Upper lobe of left lung (tissue), 6 donors: ENCODE results near the gene LCE1E. TPM values are rescaled to one million over a fixed set of nuclear protein-coding genes. Genes with fewer than 3 reads are reported as not detected.

ENCODE experiments used
- ATAC-seq, 2 donors: fragments of 200-7000 bp; cut with Tn5 transposase; one replicate each; pipeline ENCODE4 v1.9.1; 2022; ENCODE audit warnings: mild to moderate bottlenecking in 2 of 2, moderate library complexity in 2 of 2; ENCODE audit not compliant: low FRiP score in 2 of 2
- DNase-seq, 2 donors: peaks; one replicate each; pipeline ENCODE4 v3.0.0-alpha.2; 2019 to 2020
- H3K27ac ChIP-seq, 4 donors: fragments of 200-600 bp; sonication (generic); one replicate each; pipeline ENCODE4 v1.5.1; 2016 to 2019
- H3K27me3 ChIP-seq, 4 donors: fragments of 200-600 bp; sonication (generic); one replicate each; pipeline ENCODE4 v1.5.1; 2017 to 2019
- H3K36me3 ChIP-seq, 4 donors: fragments of 200-600 bp; sonication (generic); one replicate each; pipeline ENCODE4 v1.5.1; 2016 to 2019
- H3K4me1 ChIP-seq, 4 donors: fragments of 200-600 bp; sonication (generic); one replicate each; pipeline ENCODE4 v1.5.1; 2018 to 2019
- H3K4me3 ChIP-seq, 4 donors: fragments of 200-600 bp; sonication (generic); one replicate each; pipeline ENCODE4 v1.5.1; 2017 to 2019; ENCODE audit warnings: mild to moderate bottlenecking in 2 of 4, moderate library complexity in 1 of 4
- H3K9me3 ChIP-seq, 4 donors: fragments of 200-600 bp; sonication (generic); one replicate each; pipeline ENCODE4 v1.5.1; 2018 to 2019
- EP300 ChIP-seq, 4 donors: sonication (generic); formaldehyde crosslinking; IDR thresholded peaks; one replicate each; pipeline ENCODE4 v1.5.1; 2017; ENCODE audit warnings: antibody characterized with exemption in 4 of 4, control low read depth in 2 of 4
- POLR2A ChIP-seq, 4 donors: fragments of 450-650 bp; IDR thresholded peaks; one replicate each; pipeline ENCODE4 v1.5.1; 2016 to 2017; ENCODE audit warnings: antibody characterized with exemption in 4 of 4, mild to moderate bottlenecking in 2 of 4
- POLR2AphosphoS5 ChIP-seq, 2 donors: sonication (generic); formaldehyde crosslinking; IDR thresholded peaks; one replicate each; pipeline ENCODE4 v1.5.1; 2017; ENCODE audit warnings: antibody characterized with exemption in 2 of 2
- WGBS, 2 donors: methylation state at CpG; one replicate each; pipeline ENCODE4 v1.1.5; 2017 to 2018; 5-methylcytosine and 5-hydroxymethylcytosine counted together
- total RNA-seq, 6 donors: library from RNA; depleted of rRNA in 4 of 6; stranded (reverse); fragments of >200 nt in 4 of 6; gene quantifications; one replicate each; pipeline versions ENCODE4 v1.1.0 to v1.2.1, GENCODE V29; 2016 to 2021
- TF ChIP-seq, protein P1 (sequence below), 6 experiments: fragments of 450-650 bp in 4 of 6; fragments of 200-600 bp in 2 of 6; sonication (generic) in 2 of 6; IDR thresholded peaks; one replicate each; pipeline ENCODE4 v1.5.1; 2016 to 2019; ENCODE audit warnings: antibody characterized with exemption in 6 of 6
- donor health status: DM: no; HTN: no; CAD: no; lungs with moderate emphysema.
- donor health status: DM: no; HTN: yes; CAD: no; lungs with severe emphysema.

The LCE1E gene
- total RNA-seq, 6 donors from 2014 or later = not detected

DNA sequence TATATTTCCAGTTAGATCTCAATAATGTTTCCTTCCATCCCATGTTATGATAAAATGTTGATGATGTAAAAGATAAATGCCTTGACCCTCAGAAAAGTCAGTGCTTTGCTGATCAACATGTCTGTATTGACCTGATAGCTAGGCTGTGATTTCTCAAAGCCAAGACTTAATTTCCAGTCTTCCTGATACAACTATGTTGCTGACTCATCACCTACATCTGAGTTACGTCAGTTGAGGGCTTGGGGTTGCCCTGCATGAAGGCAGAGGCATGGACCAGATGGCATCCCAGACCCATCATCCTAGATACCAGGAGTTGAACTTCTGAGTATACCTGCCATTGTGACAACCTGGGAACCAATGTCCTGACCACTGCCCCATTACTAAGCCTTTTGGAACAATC lies 15.3 kb downstream of the LCE1E start:
- DNase-seq = no peak
- Histone ChIP-seq H3K4me1 (no peaks in the 10 kb centered on the region), H3K9me3 (no peaks in the 10 kb centered on the region), H3K27me3 (no peaks in the 10 kb centered on the region), H3K4me3 (no peak overlapping the region), H3K27ac (no peak overlapping the region), H3K36me3 (no peaks in the 10 kb centered on the region)
- ATAC-seq = no peak
- TF ChIP-seq, protein P1, sequence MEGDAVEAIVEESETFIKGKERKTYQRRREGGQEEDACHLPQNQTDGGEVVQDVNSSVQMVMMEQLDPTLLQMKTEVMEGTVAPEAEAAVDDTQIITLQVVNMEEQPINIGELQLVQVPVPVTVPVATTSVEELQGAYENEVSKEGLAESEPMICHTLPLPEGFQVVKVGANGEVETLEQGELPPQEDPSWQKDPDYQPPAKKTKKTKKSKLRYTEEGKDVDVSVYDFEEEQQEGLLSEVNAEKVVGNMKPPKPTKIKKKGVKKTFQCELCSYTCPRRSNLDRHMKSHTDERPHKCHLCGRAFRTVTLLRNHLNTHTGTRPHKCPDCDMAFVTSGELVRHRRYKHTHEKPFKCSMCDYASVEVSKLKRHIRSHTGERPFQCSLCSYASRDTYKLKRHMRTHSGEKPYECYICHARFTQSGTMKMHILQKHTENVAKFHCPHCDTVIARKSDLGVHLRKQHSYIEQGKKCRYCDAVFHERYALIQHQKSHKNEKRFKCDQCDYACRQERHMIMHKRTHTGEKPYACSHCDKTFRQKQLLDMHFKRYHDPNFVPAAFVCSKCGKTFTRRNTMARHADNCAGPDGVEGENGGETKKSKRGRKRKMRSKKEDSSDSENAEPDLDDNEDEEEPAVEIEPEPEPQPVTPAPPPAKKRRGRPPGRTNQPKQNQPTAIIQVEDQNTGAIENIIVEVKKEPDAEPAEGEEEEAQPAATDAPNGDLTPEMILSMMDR (IDR thresholded peaks at IDR 0.05) = no peak
- TF ChIP-seq EP300 (IDR thresholded peaks at IDR 0.05) (no peak), POLR2AphosphoS5 (IDR thresholded peaks at IDR 0.05) (no peak), POLR2A (IDR thresholded peaks at IDR 0.05) (no peak)
- 33 to 75% methylated on average over 1 of the region's 1 CpG for WGBS, 2 donors

DNA sequence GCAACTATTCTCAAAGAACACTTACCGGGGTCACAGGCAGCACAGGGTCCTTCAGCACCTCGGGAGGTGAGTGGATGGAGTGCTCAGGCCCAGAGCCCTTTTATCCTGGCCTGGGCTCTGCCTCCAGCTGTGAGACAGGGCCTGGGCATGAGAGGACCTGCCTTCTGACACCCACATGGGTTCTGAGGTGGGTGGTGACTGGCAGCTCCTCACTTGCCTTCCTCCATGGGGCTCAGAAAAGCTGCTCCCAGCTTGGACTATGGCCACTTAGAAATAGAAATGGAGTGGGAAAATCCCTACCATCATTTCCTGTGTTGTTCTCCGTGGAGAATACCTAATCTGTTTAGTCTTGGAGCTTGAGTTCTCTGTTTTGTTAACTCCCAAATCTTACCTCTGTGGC lies 20.5 kb downstream of the LCE1E start, which contains the start of gene LCE1C:
LCE1C (minus strand) TSS at position 76 of the 400 bp plus-strand sequence. CDS start 1,173 bp downstream, outside the sequence.
- 26 to 67% methylated on average over 3 of the region's 3 CpGs for WGBS, 2 donors
- no peak for DNase-seq
- ATAC-seq = peak in 1 of 2 donors; percentile 15
- Histone ChIP-seq H3K4me3 (no peak within 1 kb of the TSS), H3K4me1 (no peaks in the 10 kb centered on the region), H3K36me3 (no peaks in the 10 kb centered on the region), H3K9me3 (peaks cover 0 to 3% (median 0%) of the 10 kb centered on the region in 4 donors), H3K27me3 (no peaks in the 10 kb centered on the region), H3K27ac (no peak within 1 kb of the TSS)
- TF ChIP-seq POLR2A (IDR thresholded peaks at IDR 0.05) (no peak), POLR2AphosphoS5 (IDR thresholded peaks at IDR 0.05) (no peak), EP300 (IDR thresholded peaks at IDR 0.05) (no peak)
- TF ChIP-seq, protein P1 (IDR thresholded peaks at IDR 0.05) = no peak

DNA sequence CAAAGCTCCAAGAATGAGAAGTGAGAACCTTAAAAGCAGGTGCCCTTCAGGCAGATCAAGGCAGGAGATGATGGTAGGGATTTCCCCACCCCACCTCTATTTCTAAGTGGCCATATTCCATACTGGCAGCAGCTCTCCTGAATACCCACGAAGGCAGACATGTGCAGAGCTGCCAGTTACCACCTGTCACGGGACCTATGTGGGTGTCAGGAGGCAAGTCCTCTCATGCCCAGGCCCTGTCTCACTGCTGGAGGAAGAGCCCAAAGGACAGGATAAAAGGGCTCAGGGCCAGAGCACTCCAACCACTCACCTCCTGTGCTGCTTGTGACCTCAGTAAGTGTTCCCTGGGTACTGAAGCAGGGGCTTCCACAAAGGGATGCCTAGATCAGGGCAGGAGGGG lies 25.0 kb downstream of the LCE1E start:
- H3K27ac ChIP-seq = no peak overlapping the region
- H3K4me1 ChIP-seq = no peaks in the 10 kb centered on the region
- no peak overlapping the region for H3K4me3 ChIP-seq
- no peaks in the 10 kb centered on the region for H3K36me3 ChIP-seq
- WGBS, 2 donors = 76 to 78% methylated on average over 2 of the region's 2 CpGs
- no peaks in the 10 kb centered on the region for H3K27me3 ChIP-seq
- DNase-seq (no peak), ATAC-seq (no peak)
- H3K9me3 ChIP-seq = peaks cover 0 to 3% (median 0%) of the 10 kb centered on the region in 4 donors
- TF ChIP-seq, protein P1 (IDR thresholded peaks at IDR 0.05) = no peak
- TF ChIP-seq POLR2A (IDR thresholded peaks at IDR 0.05) (no peak), POLR2AphosphoS5 (IDR thresholded peaks at IDR 0.05) (no peak), EP300 (IDR thresholded peaks at IDR 0.05) (no peak)

DNA sequence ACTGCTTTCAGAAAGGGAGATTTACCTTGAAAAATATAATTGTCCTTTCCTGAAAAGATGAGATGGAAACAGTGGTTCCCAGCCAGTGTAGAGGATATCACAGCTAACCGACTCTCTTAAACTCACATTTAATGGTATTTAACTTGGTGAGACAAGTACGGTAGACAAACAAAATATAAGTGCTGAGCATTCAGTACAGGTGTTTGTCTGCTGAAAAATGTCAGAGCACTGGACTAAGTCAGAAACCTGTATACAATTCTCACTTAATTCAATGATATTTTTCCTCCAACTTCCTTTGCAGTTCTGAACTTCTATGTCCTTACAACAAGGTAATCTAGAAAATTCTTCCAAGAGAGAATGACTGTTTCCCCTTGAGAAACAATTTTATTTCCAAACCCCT lies 25.6 kb downstream of the LCE1E start, which contains the start of gene LCE1B:
LCE1B (plus strand) TSS at position 301 of the 400 bp plus-strand sequence. CDS start 476 bp downstream, outside the sequence.
- WGBS, 2 donors = 82 to 83% methylated on average over 2 of the region's 2 CpGs
- DNase-seq (no peak), ATAC-seq (no peak)
- Histone ChIP-seq H3K36me3 (no peaks in the 10 kb centered on the region), H3K27me3 (no peaks in the 10 kb centered on the region), H3K4me1 (no peaks in the 10 kb centered on the region), H3K9me3 (peaks cover 0 to 3% (median 0%) of the 10 kb centered on the region in 4 donors), H3K27ac (no peak within 1 kb of the TSS), H3K4me3 (no peak within 1 kb of the TSS)
- TF ChIP-seq POLR2A (IDR thresholded peaks at IDR 0.05) = no peak
- no peak for TF ChIP-seq POLR2AphosphoS5 (IDR thresholded peaks at IDR 0.05)
- TF ChIP-seq, protein P1 (IDR thresholded peaks at IDR 0.05) = no peak

DNA sequence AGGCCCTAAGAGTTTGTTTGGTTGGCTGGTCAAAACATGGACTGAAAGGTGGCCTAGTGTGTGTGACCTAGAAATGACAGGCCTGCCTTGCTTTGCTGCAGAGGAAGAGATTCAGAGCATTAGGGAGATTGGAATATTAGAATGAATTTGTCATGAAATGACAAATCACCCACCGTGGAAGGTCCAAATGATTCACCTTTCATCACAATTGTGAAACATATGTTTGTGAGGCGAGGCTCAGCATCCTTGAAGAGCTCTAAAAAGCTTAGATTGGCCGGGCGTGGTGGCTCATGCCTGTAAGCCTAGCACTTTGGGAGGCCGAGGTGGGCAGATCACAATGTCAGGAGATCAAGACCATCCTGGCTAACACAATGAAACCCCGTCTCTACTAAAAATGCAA lies 31.3 kb downstream of the LCE1E start:
- 82 to 86% methylated on average over 6 of the region's 6 CpGs for WGBS, 2 donors
- H3K27me3 ChIP-seq = no peaks in the 10 kb centered on the region
- TF ChIP-seq POLR2A (IDR thresholded peaks at IDR 0.05) (no peak), POLR2AphosphoS5 (IDR thresholded peaks at IDR 0.05) (no peak), EP300 (IDR thresholded peaks at IDR 0.05) (no peak)
- TF ChIP-seq, protein P1 (IDR thresholded peaks at IDR 0.05) = no peak
- DNase-seq = no peak
- no peaks in the 10 kb centered on the region for H3K4me1 ChIP-seq
- no peaks in the 10 kb centered on the region for H3K9me3 ChIP-seq
- H3K36me3 ChIP-seq = no peaks in the 10 kb centered on the region
- no peak overlapping the region for H3K4me3 ChIP-seq
- no peak overlapping the region for H3K27ac ChIP-seq
- no peak for ATAC-seq
